Measurements from ENCODE around the gene ZNF80.
A peak's percentile ranks its signal among the peaks of the same experiment; 100 is the strongest.
"Not testable (repeated sequence)": the region's sequence is repeated elsewhere in the genome, so short reads cannot be mapped to it uniquely, and the experiment has no call there.

The ZNF80 gene

GRCh38 chr3:114237478-114237877 lies at the start of gene ZNF80:
TSS of gene ZNF80 (minus strand) at chr3:114237578. CDS start at chr3:114237074, 504 bp downstream.
- not testable (repeated sequence) for DNase-seq

GRCh38 chr3:114286266-114286665 lies 48.9 kb upstream of the ZNF80 start:
- no peak for DNase-seq

DNA sequence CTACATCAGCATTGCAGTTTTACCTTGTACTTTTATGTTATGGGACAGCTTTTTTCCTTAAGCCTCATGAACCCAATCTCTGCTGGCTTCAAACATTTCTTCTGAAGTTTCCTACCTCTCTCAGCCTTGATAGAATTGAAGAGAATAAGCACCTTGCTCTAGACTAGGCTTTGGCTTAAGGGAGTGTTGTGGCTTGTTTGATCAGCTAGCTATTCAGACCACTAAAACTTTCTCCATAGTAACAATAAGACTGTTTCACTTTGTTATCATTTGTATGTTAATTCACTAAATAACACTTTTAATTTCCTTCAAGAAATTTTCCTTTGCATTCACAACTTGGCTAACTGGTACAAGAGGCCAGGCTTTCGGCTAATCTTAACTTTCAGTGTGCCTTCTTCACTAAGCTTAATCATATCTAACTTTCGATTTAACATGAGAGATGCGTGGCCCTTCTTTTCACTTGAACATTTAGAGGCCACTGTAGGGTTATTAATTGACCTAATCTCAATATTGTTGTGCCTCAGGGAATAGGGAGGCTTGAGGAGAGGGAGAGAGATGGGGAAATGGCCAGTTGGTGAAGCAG lies 48.4 kb upstream of the ZNF80 start:
- DNase-seq, result no peak

GRCh38 chr3:114284644-114285043 lies 47.3 kb upstream of the ZNF80 start:
- no peak for DNase-seq

DNA sequence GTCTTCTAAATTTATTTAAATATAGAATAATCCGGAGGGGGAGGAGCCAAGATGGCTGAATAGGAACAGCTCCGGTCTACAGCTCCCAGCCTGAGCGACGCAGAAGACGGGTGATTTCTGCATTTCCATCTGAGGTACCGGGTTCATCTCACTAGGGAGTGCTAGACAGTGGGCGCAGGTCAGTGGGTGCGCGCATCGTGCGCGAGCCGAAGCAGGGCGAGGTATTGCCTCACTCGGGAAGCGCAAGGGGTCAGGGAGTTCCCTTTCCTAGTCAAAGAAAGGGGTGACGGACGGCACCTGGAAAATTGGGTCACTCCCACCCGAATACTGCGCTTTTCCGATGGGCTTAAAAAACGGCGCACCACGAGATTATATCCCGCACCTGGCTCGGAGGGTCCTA lies 39.5 kb upstream of the ZNF80 start:
- DNase-seq, result not testable (repeated sequence)

DNA sequence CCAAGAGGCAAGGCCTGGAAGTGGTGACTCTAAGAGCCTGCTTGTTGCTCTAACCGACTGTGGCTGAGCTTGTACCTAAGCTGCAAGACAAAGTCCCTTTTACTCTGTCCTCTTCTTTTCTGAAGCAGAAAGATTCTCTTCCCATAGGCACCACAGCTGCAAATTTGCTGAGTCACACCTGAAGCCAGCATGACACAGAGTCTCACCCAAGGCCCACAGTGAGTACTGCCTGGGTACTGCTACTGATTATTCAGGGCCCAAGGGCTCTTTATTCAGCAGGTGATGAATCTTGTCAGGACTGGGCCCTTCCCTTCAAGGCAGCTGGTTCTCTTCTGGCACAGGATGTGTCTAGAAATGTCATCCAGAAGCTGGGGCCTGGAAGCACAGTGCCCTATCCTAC lies 37.6 kb upstream of the ZNF80 start:
- no peak for DNase-seq

GRCh38 chr3:114272271-114272670 lies 34.9 kb upstream of the ZNF80 start:
- no peak for DNase-seq

DNA sequence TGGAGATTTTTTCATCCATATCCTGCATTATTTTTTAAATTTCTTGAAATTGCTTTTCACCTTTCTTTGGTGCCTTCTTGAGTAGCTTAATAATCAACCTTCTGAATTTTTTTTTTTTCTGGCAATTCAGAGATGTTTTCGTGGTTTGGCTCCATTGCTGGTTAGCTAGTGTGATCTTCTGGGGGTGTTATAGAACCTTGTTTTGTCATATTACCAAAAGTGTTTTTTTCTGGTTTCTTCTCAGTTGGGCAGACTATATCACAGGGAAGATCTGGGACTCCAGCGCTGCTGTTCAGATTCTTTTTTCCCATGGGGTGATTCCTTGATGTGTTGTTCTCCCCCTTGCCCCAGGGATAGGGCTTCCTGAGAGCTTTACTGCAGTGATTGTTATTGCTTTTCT lies 32.6 kb upstream of the ZNF80 start:
- DNase-seq, result no peak

- no peak for DNase-seq
Measured at GRCh38 chr3:114260152-114260551, 22.8 kb upstream of the ZNF80 start.

DNA sequence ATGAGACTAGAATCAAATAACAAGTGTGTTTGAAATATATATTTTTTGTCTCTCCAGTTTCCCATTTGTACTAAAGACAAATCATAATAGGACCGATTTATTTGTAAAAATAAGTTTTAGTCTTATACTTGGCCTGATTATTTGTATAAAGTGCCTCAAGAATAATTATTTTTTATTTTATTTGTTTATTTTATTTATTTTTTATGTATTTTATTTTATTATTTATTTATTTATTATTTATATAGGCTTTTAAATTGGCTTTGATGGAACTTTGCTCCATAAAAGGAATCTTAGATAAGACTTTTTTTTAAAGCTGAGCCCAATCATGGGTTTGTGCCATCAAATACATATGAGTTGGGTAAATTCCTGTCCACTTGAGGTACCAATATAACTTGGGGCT lies 22.2 kb upstream of the ZNF80 start:
- DNase-seq, result no peak

GRCh38 chr3:114253505-114253904 lies 16.1 kb upstream of the ZNF80 start:
- no peak for DNase-seq

DNA sequence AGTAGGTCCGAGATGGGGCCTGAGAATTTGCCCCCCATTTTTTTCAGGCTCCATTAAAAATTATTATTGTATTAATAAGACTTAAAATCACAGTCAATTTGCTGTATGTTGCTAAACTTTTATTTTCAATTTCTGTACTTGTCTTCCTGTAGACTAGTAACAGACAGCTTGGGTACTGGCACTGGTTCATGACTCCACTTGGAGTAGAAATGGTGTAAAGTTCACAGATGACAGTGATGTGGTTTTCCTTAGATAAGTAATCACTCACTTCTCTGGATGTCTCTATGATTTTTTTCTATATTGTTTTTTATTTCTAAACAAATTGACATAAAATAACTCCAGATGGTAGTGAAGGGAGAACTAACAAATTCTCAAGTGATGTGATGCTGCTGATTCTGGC lies 15.6 kb upstream of the ZNF80 start:
- no peak for DNase-seq

- no peak for DNase-seq
Measured at GRCh38 chr3:114242947-114243346, 5.6 kb upstream of the ZNF80 start.

- no peak for DNase-seq
Measured at GRCh38 chr3:114241262-114241661, 3.9 kb upstream of the ZNF80 start.

- DNase-seq, result not testable (repeated sequence)
Measured at GRCh38 chr3:114238146-114238785, 888 bp upstream of the ZNF80 start.

DNA sequence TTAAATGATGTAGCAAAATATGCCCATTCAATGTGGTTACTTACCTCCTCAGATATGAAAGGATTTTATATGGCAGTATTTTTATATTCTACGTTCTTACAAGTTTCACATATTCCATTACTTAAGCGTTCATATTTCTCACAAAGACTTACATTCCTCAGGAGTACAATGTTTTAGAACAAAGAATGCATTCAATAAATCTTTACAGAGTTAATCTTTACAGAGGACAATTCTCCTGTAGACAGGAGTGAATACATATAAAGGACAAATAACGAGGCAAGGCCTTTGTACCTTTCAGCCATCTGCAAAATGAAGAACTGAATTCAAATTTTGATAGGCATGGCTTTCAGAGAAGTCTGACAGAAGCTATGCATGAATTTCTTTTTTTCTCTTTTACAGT lies 1.9 kb downstream of the ZNF80 start:
- no peak for DNase-seq

DNA sequence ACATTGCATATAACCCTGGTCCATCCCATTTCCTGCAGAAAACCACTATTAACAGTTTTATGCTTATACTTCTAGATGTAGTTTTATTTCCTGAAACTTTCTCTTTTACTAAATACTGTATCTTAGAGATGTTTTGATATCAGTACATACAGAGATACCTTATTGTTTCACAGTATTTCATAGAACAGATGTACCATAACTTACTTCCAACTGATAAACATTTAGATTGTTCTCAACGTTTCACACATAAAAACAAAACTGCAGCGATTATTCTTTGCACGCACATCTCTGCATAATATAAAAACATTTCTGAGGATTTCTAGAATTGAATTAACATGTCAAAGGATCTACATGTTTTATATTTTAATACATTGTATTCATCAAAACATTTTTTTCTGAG lies 2.6 kb downstream of the ZNF80 start:
- no peak for DNase-seq

DNA sequence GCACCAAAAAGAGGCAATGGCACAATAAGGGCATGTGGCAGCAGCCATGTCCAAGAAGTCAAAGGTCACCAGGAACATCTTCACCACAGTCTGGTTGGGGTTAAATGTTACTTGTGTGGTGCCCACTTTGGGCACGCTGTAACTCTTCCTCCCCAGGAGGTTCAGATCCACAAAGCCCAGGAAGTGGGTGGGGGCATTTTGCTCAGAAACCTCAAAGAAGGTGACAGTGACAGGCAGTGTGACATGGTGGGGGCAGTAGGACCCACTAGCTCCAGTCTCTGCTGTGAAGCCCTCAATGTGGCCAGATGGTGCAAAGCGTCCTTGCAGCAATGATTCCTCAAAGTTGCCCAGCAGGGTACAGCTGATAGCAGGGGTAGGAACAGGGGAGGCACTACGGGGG lies 5.8 kb downstream of the ZNF80 start:
- peak; percentile 27 for DNase-seq

GRCh38 chr3:114227076-114227475 lies 10.3 kb downstream of the ZNF80 start:
- DNase-seq, result no peak

GRCh38 chr3:114226313-114226712 lies 11.1 kb downstream of the ZNF80 start:
- no peak for DNase-seq

GRCh38 chr3:114223143-114223542 lies 14.2 kb downstream of the ZNF80 start:
- DNase-seq, result no peak

DNA sequence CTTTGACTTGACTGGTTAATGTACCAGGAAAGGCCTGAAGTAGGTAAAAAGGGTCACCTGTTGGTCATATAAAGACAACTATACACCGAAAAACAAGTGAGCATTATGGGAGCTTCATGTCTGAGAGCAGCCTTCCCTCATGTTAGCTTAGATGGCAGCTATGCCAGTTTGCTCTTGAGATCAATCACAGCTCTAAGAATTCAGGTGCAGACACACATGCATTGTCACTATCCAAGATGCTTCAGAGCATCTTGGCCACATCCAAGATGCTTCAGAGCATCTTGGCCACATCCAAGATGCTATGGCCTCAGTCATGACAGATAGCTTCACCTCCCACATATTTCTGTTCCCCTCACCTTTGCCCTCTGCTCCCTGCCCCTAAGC lies 15.5 kb downstream of the ZNF80 start:
- DNase-seq, result no peak

DNA sequence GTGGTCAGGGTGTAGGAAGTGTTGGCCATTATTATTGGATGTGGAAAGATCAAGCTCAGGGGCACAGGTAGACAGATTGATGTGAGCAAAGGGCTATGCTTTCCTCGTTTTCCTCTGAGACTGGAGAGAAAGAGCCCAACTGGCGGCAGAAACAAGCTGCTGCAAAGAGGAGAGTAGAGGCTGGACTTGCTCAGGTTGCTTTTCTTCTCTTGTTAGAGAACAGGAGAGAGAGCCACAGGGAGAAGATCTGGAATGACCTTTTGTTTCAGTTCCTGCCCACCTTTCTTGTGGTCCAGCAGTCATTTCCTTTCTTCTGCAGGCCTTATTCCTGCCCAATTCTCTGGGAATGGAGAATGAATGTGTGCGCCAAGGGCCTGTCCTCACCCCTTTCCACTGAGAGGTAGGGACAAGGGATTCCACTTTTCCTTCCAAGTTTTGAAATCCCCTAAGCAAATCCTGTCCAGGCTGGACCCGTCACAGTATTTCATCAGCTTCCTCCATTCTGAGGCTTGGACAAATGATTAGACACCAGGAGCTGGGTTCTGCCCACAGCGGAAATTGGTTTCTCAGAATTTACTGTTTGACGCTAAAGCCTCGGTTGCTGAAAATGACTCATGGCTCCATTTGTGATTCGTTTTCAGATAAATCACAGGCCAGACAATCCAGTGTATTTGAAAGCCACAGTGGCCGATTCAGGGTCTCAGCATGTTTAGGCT lies 16.1 kb downstream of the ZNF80 start:
- peak; percentile 25 for DNase-seq

- DNase-seq, result no peak
Measured at GRCh38 chr3:114219741-114220140, 17.6 kb downstream of the ZNF80 start.

Data from activated CD4-positive, alpha-beta T cell treated with anti-CD3 and anti-CD28 coated beads, Interleukin-2, amount 50 U/mL, for 1 hour (primary cell).